Measurements from ENCODE around the gene NBDY.
A peak's percentile ranks its signal among the peaks of the same experiment; 100 is the strongest.
"Not testable (repeated sequence)": the region's sequence is repeated elsewhere in the genome, so short reads cannot be mapped to it uniquely, and the experiment has no call there.

The NBDY gene

GRCh38 chrX:56764153-56764974 lies 35.3 kb downstream of the NBDY start:
- peak in 1 of 2 donors; percentile 52 for DNase-seq (ENCODE audit: low read depth in 2 of 2)

DNA sequence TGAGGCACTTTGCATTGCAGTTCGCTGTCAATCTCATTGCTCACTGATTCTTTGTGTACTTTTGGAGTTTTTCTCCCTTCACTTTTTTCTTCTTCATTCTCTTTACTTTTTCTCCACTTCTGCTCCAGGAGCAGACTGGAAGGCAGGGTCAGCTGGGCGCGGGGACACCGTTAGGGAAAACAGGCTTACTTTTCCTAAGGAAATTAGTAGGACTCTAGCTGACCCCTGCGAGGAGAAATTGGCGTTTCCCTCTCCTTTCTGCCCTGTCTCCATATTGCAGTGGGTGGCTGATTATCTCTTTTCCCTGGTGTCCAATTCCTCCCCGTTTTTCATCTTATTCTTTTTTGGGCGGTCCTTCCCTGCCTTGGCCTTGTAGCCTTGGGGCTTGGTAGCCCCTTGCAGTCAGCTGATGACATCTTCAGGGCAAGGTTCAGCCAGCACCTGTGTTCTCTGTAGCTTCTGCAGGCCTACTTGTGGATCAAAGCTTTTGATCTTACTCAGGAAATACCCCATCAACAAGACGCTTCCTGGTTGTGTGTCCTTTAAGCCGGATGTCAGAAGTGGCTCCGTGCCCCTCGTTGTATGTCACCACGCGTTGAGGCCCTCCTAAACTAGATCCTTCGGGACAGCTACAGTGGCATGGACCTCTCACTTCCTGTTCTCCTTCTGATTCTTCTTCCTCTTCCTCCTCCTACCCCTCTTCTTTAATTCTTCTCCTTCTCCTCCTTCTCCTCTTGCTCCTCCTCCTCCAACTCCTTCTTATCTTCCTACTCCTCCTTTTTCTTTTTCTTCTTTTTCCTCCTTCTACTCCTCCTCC lies 36.1 kb downstream of the NBDY start:
- no peak for DNase-seq (ENCODE audit: low read depth in 2 of 2)

GRCh38 chrX:56765811-56766553 lies 36.9 kb downstream of the NBDY start:
- no peak for DNase-seq (ENCODE audit: low read depth in 2 of 2)

- no peak for DNase-seq (ENCODE audit: low read depth in 2 of 2)
Measured at GRCh38 chrX:56766554-56767347, 37.7 kb downstream of the NBDY start.

DNA sequence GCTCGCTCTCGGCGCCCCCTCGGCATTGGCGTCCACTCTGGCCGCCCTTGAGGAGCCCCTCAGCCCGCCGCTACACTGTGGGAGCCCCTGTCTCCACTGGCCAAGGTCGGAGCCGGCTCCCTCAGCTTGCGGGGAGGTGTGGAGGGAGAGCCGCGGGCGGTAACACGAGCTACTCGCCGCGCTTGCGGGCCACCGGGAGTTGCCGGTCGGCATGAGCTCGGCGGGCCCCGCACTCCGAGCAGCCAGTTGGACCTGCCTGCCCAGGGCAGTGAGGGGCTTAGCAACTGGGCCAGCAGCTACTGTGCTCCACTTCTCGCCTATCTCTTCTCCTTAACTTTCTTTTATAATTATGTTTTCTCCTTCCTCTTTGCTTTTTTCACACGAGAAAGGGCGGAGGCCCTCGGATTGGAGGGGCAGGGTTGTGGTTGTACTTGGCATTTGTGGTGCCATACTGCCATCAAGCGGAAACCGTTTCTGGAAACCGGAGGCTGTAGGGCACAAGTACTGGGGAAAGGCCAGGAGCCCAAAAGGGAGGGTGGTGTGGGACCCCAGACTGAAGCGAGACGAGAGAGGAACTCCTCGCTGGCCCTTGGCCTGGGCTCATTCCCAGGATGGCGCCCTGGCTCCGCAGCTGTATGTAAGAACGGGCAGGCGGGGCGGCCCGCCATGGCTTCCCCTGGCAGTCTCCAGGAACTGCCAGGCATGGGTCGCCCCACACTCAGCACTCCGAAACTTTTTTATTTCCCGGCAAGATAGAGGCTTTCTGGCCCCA lies 38.5 kb downstream of the NBDY start:
- not testable (repeated sequence) for DNase-seq (ENCODE audit: low read depth in 2 of 2)

DNA sequence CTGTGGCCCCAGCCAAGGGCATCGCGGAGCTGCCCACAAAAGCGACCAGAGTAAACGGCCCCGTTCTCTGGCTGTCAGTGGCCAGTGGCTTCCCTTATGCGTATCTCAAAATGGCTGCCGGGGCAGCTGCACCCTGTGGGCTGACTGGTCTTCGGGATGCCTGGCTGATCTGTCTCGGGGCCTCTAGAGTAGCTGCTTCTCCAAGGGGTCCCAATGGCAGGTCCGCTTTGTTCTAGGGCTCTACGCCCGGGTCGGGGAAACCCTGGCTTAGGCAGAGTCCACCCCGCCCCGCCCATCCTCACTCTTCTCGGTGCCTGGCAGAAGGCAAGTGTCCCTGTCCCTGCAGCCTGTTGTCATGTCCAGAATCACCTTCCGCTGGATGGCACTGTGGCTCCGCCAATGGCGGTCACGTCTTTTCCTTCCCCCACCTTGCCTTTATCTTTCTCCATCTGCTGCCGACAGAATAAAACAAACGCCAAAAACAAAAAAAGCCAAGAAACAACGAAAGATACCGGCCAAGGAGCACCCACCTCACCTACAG lies 39.1 kb downstream of the NBDY start:
- not testable (repeated sequence) for DNase-seq (ENCODE audit: low read depth in 2 of 2)

DNA sequence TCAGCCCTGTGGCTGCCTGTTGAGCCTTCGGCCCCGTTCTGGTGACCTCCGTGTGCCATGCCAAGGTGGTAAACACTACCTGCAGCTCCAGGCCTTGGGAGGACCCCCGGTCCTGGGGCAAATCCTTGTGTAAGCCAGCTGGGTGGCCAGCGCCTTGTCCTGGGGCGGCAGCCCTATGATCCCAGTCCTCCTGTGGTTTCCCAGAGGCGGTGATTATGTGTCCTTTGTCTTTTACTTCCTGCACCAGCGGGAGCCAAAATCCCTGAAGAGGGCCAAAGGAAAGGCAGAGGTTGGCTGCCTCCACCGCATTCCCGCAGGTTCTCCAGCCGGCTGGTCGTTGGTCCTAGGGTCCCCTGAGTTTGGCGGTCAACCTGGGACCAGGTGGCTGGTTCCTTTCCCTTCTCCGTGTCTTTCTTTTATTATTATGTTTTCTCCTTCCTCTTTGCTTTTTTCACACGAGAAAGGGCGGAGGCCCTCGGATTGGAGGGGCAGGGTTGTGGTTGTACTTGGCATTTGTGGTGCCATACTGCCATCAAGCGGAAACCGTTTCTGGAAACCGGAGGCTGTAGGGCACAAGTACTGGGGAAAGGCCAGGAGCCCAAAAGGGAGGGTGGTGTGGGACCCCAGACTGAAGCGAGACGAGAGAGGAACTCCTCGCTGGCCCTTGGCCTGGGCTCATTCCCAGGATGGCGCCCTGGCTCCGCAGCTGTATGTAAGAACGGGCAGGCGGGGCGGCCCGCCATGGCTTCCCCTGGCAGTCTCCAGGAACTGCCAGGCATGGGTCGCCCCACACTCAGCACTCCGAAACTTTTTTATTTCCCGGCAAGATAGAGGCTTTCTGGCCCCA lies 43.9 kb downstream of the NBDY start:
- DNase-seq (ENCODE audit: low read depth in 2 of 2): not testable (repeated sequence)

GRCh38 chrX:56773522-56774060 lies 44.5 kb downstream of the NBDY start:
- DNase-seq (ENCODE audit: low read depth in 2 of 2): not testable (repeated sequence)

DNA sequence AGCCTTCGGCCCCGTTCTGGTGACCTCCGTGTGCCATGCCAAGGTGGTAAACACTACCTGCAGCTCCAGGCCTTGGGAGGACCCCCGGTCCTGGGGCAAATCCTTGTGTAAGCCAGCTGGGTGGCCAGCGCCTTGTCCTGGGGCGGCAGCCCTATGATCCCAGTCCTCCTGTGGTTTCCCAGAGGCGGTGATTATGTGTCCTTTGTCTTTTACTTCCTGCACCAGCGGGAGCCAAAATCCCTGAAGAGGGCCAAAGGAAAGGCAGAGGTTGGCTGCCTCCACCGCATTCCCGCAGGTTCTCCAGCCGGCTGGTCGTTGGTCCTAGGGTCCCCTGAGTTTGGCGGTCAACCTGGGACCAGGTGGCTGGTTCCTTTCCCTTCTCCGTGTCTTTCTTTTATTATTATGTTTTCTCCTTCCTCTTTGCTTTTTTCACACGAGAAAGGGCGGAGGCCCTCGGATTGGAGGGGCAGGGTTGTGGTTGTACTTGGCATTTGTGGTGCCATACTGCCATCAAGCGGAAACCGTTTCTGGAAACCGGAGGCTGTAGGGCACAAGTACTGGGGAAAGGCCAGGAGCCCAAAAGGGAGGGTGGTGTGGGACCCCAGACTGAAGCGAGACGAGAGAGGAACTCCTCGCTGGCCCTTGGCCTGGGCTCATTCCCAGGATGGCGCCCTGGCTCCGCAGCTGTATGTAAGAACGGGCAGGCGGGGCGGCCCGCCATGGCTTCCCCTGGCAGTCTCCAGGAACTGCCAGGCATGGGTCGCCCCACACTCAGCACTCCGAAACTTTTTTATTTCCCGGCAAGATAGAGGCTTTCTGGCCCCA lies 49.3 kb downstream of the NBDY start:
- DNase-seq (ENCODE audit: low read depth in 2 of 2): not testable (repeated sequence)

- not testable (repeated sequence) for DNase-seq (ENCODE audit: low read depth in 2 of 2)
Measured at GRCh38 chrX:56778924-56779468, 50.0 kb downstream of the NBDY start.

DNA sequence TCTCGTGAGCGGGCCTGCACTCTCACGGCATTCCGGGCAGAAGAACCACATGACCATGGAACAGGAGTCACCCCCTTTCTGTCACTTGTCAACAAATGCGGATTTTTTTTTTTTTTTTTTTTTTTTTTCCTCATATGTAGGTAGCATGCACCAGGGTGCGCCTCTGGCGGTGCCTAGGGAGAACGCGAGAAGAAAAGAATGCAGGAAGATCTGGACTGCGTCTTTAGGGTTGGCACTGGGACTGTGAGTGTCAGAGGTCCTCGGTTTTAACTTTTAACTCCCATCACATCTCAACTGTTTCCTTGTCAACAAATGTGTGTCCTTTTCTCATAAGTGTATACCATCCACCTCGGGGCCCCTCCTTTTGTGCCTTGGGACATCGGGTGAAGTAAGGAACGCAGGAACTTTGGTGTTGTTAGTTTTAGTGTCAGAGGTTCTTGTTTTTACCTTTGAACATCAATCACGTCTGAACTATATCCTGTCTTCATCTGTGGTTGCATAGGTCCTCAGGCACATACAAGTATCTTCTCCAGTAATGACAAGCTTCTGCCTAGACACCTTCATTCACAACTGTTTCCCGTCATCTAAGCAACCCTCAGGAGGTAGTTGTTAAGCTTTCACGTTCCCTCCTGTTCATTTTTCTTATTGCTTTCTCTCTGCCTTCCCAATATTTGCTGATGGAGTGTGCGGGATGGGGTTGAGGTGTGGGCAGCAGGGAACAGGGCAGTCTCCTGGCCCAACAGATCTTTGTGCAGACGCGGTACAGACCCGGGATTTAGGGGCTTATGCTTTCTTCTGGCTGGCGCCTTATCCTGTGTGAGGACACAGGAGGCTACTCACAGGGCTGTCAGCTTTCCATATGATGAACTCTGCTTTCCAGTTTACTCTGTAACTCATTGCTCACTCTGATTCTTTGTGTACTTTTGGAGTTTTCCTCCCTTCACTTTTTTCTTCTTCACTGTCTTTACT lies 51.9 kb downstream of the NBDY start:
- DNase-seq (ENCODE audit: low read depth in 2 of 2): not testable (repeated sequence)

DNA sequence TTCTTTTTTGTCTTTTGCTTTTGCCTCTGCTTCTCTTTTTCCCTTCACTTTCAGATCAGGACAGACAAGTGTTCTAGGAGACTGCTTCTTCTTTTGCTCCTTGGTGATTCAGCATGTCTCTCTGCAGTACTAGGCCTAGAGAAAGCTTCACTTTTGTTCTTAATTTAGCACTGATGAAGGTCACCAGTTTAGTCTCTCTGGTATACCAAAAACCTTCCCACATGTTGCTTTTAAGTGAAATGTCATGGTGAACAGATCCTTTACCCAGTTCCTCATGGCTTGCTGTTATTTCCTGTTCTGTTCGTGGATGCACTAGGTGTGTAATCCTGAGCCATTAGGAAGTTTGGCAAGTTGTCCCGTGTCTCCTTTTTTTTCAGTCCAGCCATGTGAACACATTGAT lies 53.3 kb downstream of the NBDY start:
- DNase-seq (ENCODE audit: low read depth in 2 of 2): no peak

DNA sequence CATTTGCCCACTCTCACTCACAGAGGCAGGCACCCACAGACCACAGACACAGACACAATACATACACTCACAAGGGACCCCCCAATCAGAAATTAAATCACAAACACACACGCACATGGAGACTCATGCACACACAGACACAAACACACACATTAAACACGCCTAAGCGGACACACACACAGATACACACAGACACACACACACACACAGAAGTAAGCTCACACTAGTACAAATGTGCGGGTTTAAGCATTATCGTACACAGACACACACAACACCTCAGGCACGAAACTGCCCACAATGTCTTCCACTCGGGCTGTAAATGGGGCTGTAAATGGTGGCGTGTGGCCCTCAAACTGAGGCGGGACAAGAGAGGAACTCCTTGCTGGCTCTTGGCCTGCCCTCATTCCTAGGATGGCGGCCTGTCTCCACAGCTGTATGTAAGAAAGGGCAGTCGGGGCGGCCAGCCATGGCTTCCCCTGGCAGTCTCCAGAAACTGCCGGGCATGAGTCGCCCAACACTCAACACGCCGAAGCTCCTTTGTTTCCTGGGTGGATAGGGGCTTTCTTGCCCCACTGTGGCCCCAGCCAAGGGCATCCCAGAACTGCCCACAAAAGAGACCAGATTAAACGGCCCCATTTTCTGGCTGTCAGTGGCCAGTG lies 53.9 kb downstream of the NBDY start:
- DNase-seq (ENCODE audit: low read depth in 2 of 2): no peak

DNA sequence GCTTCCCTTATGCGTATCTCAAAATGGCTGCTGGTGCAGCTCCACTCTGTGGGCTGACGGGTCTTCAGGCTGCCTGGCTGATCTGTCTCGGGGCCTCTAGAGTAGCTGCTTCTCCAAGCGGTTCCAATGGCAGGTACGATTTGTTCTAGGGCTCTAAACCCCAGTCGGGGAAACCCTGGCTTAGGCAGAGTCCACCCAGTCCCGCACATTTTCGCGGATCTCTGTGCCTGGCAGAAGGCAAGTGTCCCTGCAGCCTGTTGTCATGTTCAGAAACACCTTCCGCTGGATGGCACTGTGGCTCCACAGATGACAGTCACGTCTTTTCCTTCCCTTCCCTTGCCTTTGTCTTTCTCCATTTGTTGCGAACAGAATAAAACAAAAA lies 54.4 kb downstream of the NBDY start:
- peak in 1 of 2 donors; percentile 55 for DNase-seq (ENCODE audit: low read depth in 2 of 2)

GRCh38 chrX:56783996-56784620 lies 55.1 kb downstream of the NBDY start:
- no peak for DNase-seq (ENCODE audit: low read depth in 2 of 2)

- DNase-seq (ENCODE audit: low read depth in 2 of 2): no peak
Measured at GRCh38 chrX:56784666-56785065, 55.6 kb downstream of the NBDY start.

All from stimulated activated CD8-positive, alpha-beta memory T cell treated with anti-CD3 and anti-CD28 coated beads, Interleukin-7, amount 100 ng/mL, for 1 hour (primary cell).